ENCODE results near the gene VPREB3. TPM values are rescaled to one million over a fixed set of nuclear protein-coding genes. Genes with fewer than 3 reads are reported as not detected.

The VPREB3 gene
- total and polyA plus RNA-seq, 2 of the 8 experiments (the other 6 are each of a cell fraction or from before 2014, with no cell fraction given), result 0.52 to 4.6 TPM

- Histone ChIP-seq H2AK5ac (ENCODE audit: low read depth, low read length) (no peak overlapping the region), H2BK120ac (replicated peaks; ENCODE audit: low read depth, low read length) (no peak overlapping the region), H3K27ac (ENCODE audit: low read depth, low read length) (no peak overlapping the region), H2AFZ (ENCODE audit: low read length) (no peak overlapping the region), H3K4me3 (ENCODE audit: extremely low read depth in 1 of 4, insufficient read depth in 2 of 4, low read depth in 3 of 4, low read length in 4 of 4) (no peak overlapping the region), H3K36me3 (ENCODE audit: control insufficient read depth in 2 of 4, insufficient read depth in 4 of 4, low read length in 3 of 4) (no peaks in the 10 kb centered on the region), H3K4me1 (replicated peaks in 1 of 4; ENCODE audit: control insufficient read depth in 3 of 4, insufficient read depth in 4 of 4, low read length in 3 of 4) (peaks cover 0 to 6% (median 0%) of the 10 kb centered on the region in 4 experiments; a peak in 2 of 7 replicates), H4K91ac (replicated peaks; ENCODE audit: insufficient read length, low read length) (no peak overlapping the region), H3K79me1 (ENCODE audit: low read depth, low read length) (no peaks in the 10 kb centered on the region; the same call in 1 of the 2 replicates), H4K8ac (ENCODE audit: extremely low read depth, insufficient read depth, low read length) (peak overlapping the region; percentile 51; the same call in 1 of the 2 replicates), H3K14ac (ENCODE audit: insufficient read length) (no peak overlapping the region), H3K18ac (ENCODE audit: extremely low read depth, low read length) (no peak overlapping the region), H3K27me3 (replicated peaks in 1 of 4; ENCODE audit: control insufficient read depth in 3 of 4, extremely low read depth in 1 of 4, insufficient read depth in 3 of 4, low read length in 3 of 4) (no peaks in the 10 kb centered on the region), H3K23ac (ENCODE audit: insufficient read length) (no peak overlapping the region), H2BK5ac (ENCODE audit: low read depth, low read length) (no peak overlapping the region), H3K4ac (replicated peaks; ENCODE audit: insufficient read length, low read depth, low read length) (no peak overlapping the region), H2BK12ac (ENCODE audit: low read depth, low read length) (no peak overlapping the region), H3K56ac (replicated peaks; ENCODE audit: insufficient read length, low read depth, low read length) (no peak overlapping the region), H4K20me1 (replicated peaks in 1 of 2; ENCODE audit: control insufficient read depth in 1 of 2, insufficient read depth in 2 of 2, low read length in 2 of 2) (peaks cover 0 to 2% of the 10 kb centered on the region in 2 experiments), H3K9ac (replicated peaks in 1 of 4; ENCODE audit: extremely low read depth in 1 of 4, low read depth in 3 of 4, low read length in 3 of 4) (no peak overlapping the region), H2BK20ac (ENCODE audit: low read length) (no peak overlapping the region), H3K79me2 (ENCODE audit: control insufficient read depth in 1 of 2, insufficient read depth in 2 of 2, low read length in 2 of 2) (no peaks in the 10 kb centered on the region), H3K4me2 (ENCODE audit: insufficient read depth in 1 of 2, low read depth in 2 of 2, low read length in 2 of 2) (no peak overlapping the region), H2BK15ac (ENCODE audit: low read length) (no peak overlapping the region), H3K23me2 (ENCODE audit: low read depth, low read length) (no peaks in the 10 kb centered on the region), H3K9me3 (ENCODE audit: insufficient read depth in 2 of 2, low read depth in 1 of 2, low read length in 1 of 2) (no peaks in the 10 kb centered on the region), H4K5ac (ENCODE audit: insufficient read length, low read depth, low read length) (no peak overlapping the region)
- FAIRE-seq, result no peak
- 89% methylated on average over 15 of the region's 15 CpGs; no CpG with 5 or more reads in 1 of the 2 experiments for WGBS, 2 experiments (ENCODE audit: extremely low coverage in 1 of 2, insufficient coverage in 1 of 2, insufficient read length in 1 of 2, insufficient replicate concordance in 2 of 2, low coverage in 1 of 2, low lambda C conversion rate in 2 of 2, missing lambda C conversion rate in 1 of 2)
- CTCF ChIA-PET (ENCODE audit: partially characterized antibody), result no interaction called here
- POLR2A ChIA-PET (ENCODE audit: partially characterized antibody), result interaction anchor here (1.5 to 3.9 kb wide), 3 partner anchors 8 to 114 kb away, joined by 3 to 21 read pairs (median 5); partner anchors contain the start of genes CHCHD10 and MMP11
- TF ChIP-seq SP2 (IDR thresholded peaks at IDR 0.05; ENCODE audit: low read length) (no peak), CBX5 (IDR thresholded peaks at IDR 0.05; ENCODE audit: low read depth, low read length) (no peak), ZNF274 (IDR thresholded peaks at IDR 0.05; ENCODE audit: borderline replicate concordance, extremely low read depth, low read length) (no peak), CHD2 (IDR thresholded peaks at IDR 0.05; ENCODE audit: low read length) (no peak), KDM5A (IDR thresholded peaks at IDR 0.05; ENCODE audit: low read length) (no peak), MAX (IDR thresholded peaks at IDR 0.05) (no peak), GTF2F1 (IDR thresholded peaks at IDR 0.05; ENCODE audit: borderline replicate concordance, low read depth, low read length) (no peak), SUZ12 (IDR thresholded peaks at IDR 0.05; ENCODE audit: low read length) (no peak), NANOG (IDR thresholded peaks at IDR 0.05; ENCODE audit: insufficient read depth, low read depth, low read length, poor library complexity, severe bottlenecking) (no peak)
- no peak for DNase-seq (ENCODE audit: low read depth in 1 of 2, low spot score in 2 of 2)
Measured at GRCh38 chr22:23781065-23781464, 26.8 kb upstream of the VPREB3 start.
